Mesenchymal stem cell (in vitro differentiated cells and primary cell): ENCODE measurements around the gene ADGRG1.

Experiments
- DNase-seq: peaks from one replicate; pipeline ENCODE4 v3.0.0-alpha.2; 2013
- H2AFZ ChIP-seq: one replicate; pipeline ENCODE4 v1.6.1; 2013; ENCODE audit warnings: low read depth, mild to moderate bottlenecking, control low read depth, inconsistent platforms, low read length, moderate library complexity
- H2AK5ac ChIP-seq: 2 replicates; pipeline ENCODE4 v1.6.1; 2013; ENCODE audit warnings: low read length, moderate library complexity, mild to moderate bottlenecking, inconsistent platforms; ENCODE audit not compliant: severe bottlenecking
- H2BK120ac ChIP-seq: one replicate; pipeline ENCODE4 v1.6.1; 2013; ENCODE audit warnings: low read depth, mild to moderate bottlenecking, inconsistent platforms, low read length, moderate library complexity
- H2BK12ac ChIP-seq, 2 experiments: one replicate each; pipeline ENCODE4 v1.6.1; 2013; ENCODE audit warnings: inconsistent platforms in 2 of 2, low read length in 2 of 2, mild to moderate bottlenecking in 2 of 2, moderate library complexity in 2 of 2, control low read depth in 1 of 2
- H2BK15ac ChIP-seq: one replicate; pipeline ENCODE4 v1.6.1; 2013; ENCODE audit warnings: mild to moderate bottlenecking, low read depth, inconsistent platforms; ENCODE audit not compliant: poor library complexity, severe bottlenecking
- H2BK5ac ChIP-seq: 2 replicates; pipeline ENCODE4 v1.6.1; 2013; ENCODE audit warnings: low read depth, mild to moderate bottlenecking, low read length, control low read depth, inconsistent platforms; ENCODE audit not compliant: poor library complexity, severe bottlenecking
- H3K14ac ChIP-seq, 2 experiments: one replicate each; pipeline ENCODE4 v1.6.1; 2013; ENCODE audit warnings: inconsistent platforms in 2 of 2, low read length in 2 of 2, control low read depth in 1 of 2, mild to moderate bottlenecking in 1 of 2, moderate library complexity in 1 of 2
- H3K18ac ChIP-seq, 2 experiments: one replicate each; pipeline ENCODE4 v1.6.1; 2013; ENCODE audit warnings: inconsistent platforms in 2 of 2, low read length in 2 of 2, control low read depth in 1 of 2, low read depth in 1 of 2, mild to moderate bottlenecking in 1 of 2
- H3K23ac ChIP-seq, 2 experiments: one replicate each; pipeline ENCODE4 v1.6.1; 2013; ENCODE audit warnings: inconsistent platforms in 2 of 2, low read length in 2 of 2, mild to moderate bottlenecking in 2 of 2, moderate library complexity in 2 of 2, control low read depth in 1 of 2
- H3K27ac ChIP-seq: 2 replicates; pipeline ENCODE4 v1.5.1; 2013; ENCODE audit warnings: mild to moderate bottlenecking, moderate library complexity, low read length, control low read depth, inconsistent platforms; ENCODE audit not compliant: poor library complexity, severe bottlenecking
- H3K27me3 ChIP-seq, 2 experiments: 2 replicates each; pipeline versions ENCODE4 v1.6.1 to v1.7.0; 2013; ENCODE audit warnings: low read length in 2 of 2, mild to moderate bottlenecking in 2 of 2, moderate library complexity in 2 of 2, control low read depth in 1 of 2, inconsistent platforms in 1 of 2; ENCODE audit not compliant: control insufficient read depth in 1 of 2, insufficient read depth in 1 of 2
- H3K36me3 ChIP-seq, 2 experiments: 2 replicates each; pipeline versions ENCODE4 v1.6.1 to v1.7.0; 2013; ENCODE audit warnings: low read length in 2 of 2, control low read depth in 1 of 2, inconsistent platforms in 1 of 2, low read depth in 1 of 2, mild to moderate bottlenecking in 1 of 2; ENCODE audit not compliant: insufficient read depth in 2 of 2, control insufficient read depth in 1 of 2
- H3K4ac ChIP-seq, 2 experiments: one replicate each; pipeline ENCODE4 v1.6.1; 2013; ENCODE audit warnings: inconsistent platforms in 2 of 2, low read length in 2 of 2, mild to moderate bottlenecking in 2 of 2, moderate library complexity in 2 of 2, control low read depth in 1 of 2, low read depth in 1 of 2
- H3K4me1 ChIP-seq: 2 replicates; pipeline ENCODE4 v1.6.1; 2013; ENCODE audit warnings: low read depth, low read length, control low read depth; ENCODE audit not compliant: control insufficient read depth, insufficient read depth
- H3K4me2 ChIP-seq: 2 replicates; pipeline ENCODE4 v1.6.1; 2013; ENCODE audit warnings: low read length, mild to moderate bottlenecking, inconsistent platforms; ENCODE audit not compliant: poor library complexity, severe bottlenecking
- H3K4me3 ChIP-seq, 2 experiments: 2 replicates each; pipeline versions ENCODE4 v1.5.1 to v1.7.0; 2013; ENCODE audit warnings: low read length in 2 of 2, mild to moderate bottlenecking in 2 of 2, control low read depth in 1 of 2, low read depth in 1 of 2; ENCODE audit not compliant: insufficient read depth in 1 of 2
- H3K79me1 ChIP-seq: replicated peaks from 2 replicates; pipeline ENCODE4 v1.6.1; 2013; ENCODE audit warnings: mild to moderate bottlenecking, control low read depth, low read length, inconsistent platforms; ENCODE audit not compliant: poor library complexity, severe bottlenecking
- H3K9ac ChIP-seq: 2 replicates; pipeline ENCODE4 v1.7.0; 2013; ENCODE audit warnings: mild to moderate bottlenecking, low read length, moderate library complexity
- H3K9me3 ChIP-seq: 2 replicates; pipeline ENCODE4 v1.7.0; 2013; ENCODE audit warnings: mild to moderate bottlenecking, low read length; ENCODE audit not compliant: control insufficient read depth
- H4K8ac ChIP-seq: one replicate; pipeline ENCODE4 v1.6.1; 2013; ENCODE audit warnings: inconsistent platforms, mild to moderate bottlenecking, low read length, moderate library complexity
- H4K91ac ChIP-seq: one replicate; pipeline ENCODE4 v1.6.1; 2013; ENCODE audit warnings: mild to moderate bottlenecking, low read length, inconsistent platforms
- WGBS: methylation state at CpG from one replicate; pipeline ENCODE4 v1.1.7; 2013; ENCODE audit warnings: mixed read lengths; 5-methylcytosine and 5-hydroxymethylcytosine counted together

The ADGRG1 gene

DNA sequence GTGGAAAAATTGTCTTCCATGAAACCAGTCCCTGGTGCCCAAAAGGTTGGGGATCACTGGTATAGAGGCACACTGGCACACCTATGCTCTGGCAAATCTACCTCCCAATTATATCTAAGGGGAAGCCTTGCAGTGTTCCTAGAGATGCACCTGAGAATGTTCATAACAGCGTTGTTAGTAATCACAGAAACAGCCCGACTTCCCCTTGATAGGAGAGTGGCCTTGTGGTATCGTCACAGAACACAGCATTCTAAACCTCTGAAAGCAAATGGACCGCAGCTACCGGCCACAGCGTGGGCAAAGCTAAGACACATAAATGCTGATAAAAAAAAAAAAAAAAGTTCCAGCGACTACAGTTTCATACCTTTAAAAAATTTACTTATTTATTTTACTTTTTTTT is 39.1 kb upstream of the ADGRG1 start:
- Histone ChIP-seq H4K91ac (no peak overlapping the region), H3K18ac (no peak overlapping the region), H2BK15ac (no peak overlapping the region), H3K9ac (no peak overlapping the region), H3K9me3 (no peaks in the 10 kb centered on the region), H3K4me2 (no peak overlapping the region), H3K4me3 (no peak overlapping the region), H4K8ac (no peak overlapping the region), H3K4ac (no peak overlapping the region), H3K4me1 (peaks cover 7% of the 10 kb centered on the region), H2AK5ac (no peak overlapping the region), H3K36me3 (no peaks in the 10 kb centered on the region), H3K27me3 (no peaks in the 10 kb centered on the region), H2AFZ (no peak overlapping the region), H3K23ac (no peak overlapping the region), H3K79me1 (no peaks in the 10 kb centered on the region), H3K14ac (no peak overlapping the region), H2BK5ac (no peak overlapping the region), H2BK120ac (no peak overlapping the region), H3K27ac (no peak overlapping the region), H2BK12ac (no peak overlapping the region)
- 88% methylated on average over 6 of the region's 7 CpGs for WGBS
- no peak for DNase-seq

DNA sequence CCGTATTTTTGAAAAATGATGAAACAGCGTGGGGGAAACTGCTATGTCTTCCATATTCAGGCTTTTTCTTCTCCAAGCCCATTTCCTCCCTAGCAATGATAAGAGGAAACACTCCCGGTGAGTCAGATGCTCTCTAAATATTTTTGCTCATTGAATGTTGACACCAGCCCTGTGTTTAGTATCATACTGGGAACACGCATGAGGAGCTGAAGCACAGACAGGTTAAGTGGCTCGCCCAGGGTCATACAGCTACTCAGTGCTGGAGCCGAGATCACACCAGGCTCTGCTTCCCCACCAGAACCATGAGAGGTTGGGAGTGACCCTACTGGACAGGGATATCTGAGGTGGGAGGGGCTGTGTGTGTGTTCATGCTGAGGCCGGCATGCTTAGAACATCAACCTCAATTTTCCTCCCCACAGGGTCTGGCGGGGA is 37.8 kb upstream of the ADGRG1 start:
- peak overlapping the region in 1 of 2 experiments; percentile 23 for H3K4me3 ChIP-seq
- no peak overlapping the region for H2BK15ac ChIP-seq
- H3K4ac ChIP-seq = no peak overlapping the region
- H3K14ac ChIP-seq = no peak overlapping the region
- peak overlapping the region in 1 of 2 experiments; percentile 45 for H2BK12ac ChIP-seq
- H2AK5ac ChIP-seq = no peak overlapping the region
- peak overlapping the region; percentile 14 for H4K91ac ChIP-seq
- peak overlapping the region in 1 of 2 experiments; percentile 76 for H3K18ac ChIP-seq
- H4K8ac ChIP-seq = no peak overlapping the region
- no peaks in the 10 kb centered on the region for H3K36me3 ChIP-seq
- H3K4me2 ChIP-seq = no peak overlapping the region
- no peak overlapping the region for H2BK120ac ChIP-seq
- WGBS = 6% methylated on average over 6 of the region's 8 CpGs
- peaks cover 2% of the 10 kb centered on the region for H3K9me3 ChIP-seq
- peak; percentile 91 for DNase-seq
- no peak overlapping the region for H3K23ac ChIP-seq
- H3K4me1 ChIP-seq = peaks cover 7% of the 10 kb centered on the region
- no peaks in the 10 kb centered on the region for H3K27me3 ChIP-seq
- no peak overlapping the region for H2BK5ac ChIP-seq
- peak overlapping the region; percentile 39 for H3K9ac ChIP-seq
- H3K79me1 ChIP-seq = no peaks in the 10 kb centered on the region
- no peak overlapping the region for H3K27ac ChIP-seq
- no peak overlapping the region for H2AFZ ChIP-seq

DNA sequence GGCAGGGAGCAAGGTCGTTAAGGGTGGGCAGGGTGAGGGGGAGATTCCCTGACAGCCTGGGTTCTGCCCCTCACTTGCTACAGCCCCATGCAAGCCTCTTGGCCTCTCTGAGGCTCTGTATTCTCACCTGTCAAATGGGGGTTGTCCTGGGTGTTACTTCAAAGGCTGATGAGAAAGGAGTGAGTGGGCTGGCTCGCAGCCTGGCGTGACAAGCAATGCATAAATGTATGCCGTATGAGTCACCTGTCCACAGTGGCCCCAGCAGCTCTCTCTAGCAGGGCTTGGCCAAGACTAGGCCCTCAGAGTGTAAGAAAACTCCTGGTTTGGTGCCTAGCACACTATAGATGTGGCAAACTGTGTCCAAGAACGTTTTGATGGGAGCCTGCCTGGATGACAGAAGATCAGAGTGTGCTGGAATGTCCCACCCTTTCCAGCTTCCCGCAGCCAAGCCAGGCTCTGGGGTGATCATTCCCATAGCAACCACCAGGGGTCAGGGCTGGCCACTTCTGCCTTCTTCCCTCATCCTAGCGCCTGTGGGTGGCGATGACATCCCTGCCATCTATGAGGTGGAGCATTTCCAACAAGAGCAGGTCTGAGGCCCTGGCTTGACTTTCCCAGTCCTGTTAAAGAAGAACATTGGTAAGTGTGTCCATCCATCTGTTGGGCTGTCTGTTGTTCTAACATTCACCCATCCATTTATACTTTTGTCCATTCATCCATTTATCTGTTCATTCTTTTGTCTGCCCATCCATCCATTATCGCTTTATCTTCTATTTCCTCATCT is 37.2 kb upstream of the ADGRG1 start:
- H3K9me3 ChIP-seq = peaks cover 4% of the 10 kb centered on the region
- no peak overlapping the region for H3K4ac ChIP-seq
- H3K14ac ChIP-seq = no peak overlapping the region
- no peak overlapping the region for H2AFZ ChIP-seq
- peak overlapping the region in 1 of 2 experiments; percentile 45 for H2BK12ac ChIP-seq
- no peak overlapping the region for H2BK120ac ChIP-seq
- H3K4me3 ChIP-seq = peak overlapping the region in 1 of 2 experiments; percentile 23
- H3K27ac ChIP-seq = no peak overlapping the region
- no peak overlapping the region for H2BK5ac ChIP-seq
- no peaks in the 10 kb centered on the region for H3K36me3 ChIP-seq
- H2AK5ac ChIP-seq = no peak overlapping the region
- no peak overlapping the region for H3K4me2 ChIP-seq
- no peaks in the 10 kb centered on the region for H3K79me1 ChIP-seq
- WGBS = 15% methylated on average over 8 of the region's 9 CpGs
- DNase-seq = peak; percentile 89
- peaks cover 7% of the 10 kb centered on the region for H3K4me1 ChIP-seq
- peak overlapping the region; percentile 39 for H3K9ac ChIP-seq
- peak overlapping the region; percentile 14 for H4K91ac ChIP-seq
- H3K18ac ChIP-seq = peak overlapping the region in 1 of 2 experiments; percentile 76
- peak overlapping the region in 1 of 2 experiments; percentile 46 for H3K23ac ChIP-seq
- peak overlapping the region; percentile 12 for H4K8ac ChIP-seq
- no peaks in the 10 kb centered on the region for H3K27me3 ChIP-seq
- no peak overlapping the region for H2BK15ac ChIP-seq

DNA sequence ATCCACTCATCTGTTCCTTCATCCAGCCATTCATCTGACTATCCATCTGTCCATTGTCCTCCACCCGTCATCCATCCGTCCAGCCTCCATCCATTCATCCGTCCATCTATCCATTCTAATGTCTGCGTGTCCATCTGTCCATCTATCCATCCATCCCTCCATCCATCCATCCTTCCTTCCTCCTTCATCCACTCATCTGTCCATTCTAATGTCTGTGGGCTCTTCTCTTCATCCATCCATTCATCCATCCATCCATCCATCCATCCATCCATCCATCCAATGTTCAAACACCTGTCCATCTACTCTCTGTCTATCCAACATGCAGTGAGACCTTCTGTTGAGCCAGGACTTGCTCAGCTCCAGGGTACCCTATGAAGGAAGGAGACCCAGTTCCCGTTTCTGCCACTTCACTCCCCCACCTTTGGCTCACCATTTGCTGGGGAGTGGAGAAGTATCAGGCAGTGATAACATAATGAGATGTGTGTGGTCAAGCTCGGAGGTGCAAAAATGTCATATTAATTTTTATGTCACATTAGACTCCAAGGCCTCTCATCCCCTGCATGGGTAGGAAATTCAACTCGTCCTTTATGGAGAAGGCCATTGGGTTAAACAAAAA is 36.5 kb upstream of the ADGRG1 start:
- no peak overlapping the region for H2BK15ac ChIP-seq
- no peak overlapping the region for H3K4me2 ChIP-seq
- H2BK12ac ChIP-seq = no peak overlapping the region
- no peak overlapping the region for H4K91ac ChIP-seq
- no peak overlapping the region for H2BK5ac ChIP-seq
- H3K23ac ChIP-seq = no peak overlapping the region
- H4K8ac ChIP-seq = no peak overlapping the region
- no peak overlapping the region for H3K18ac ChIP-seq
- WGBS = 62% methylated on average over 5 of the region's 7 CpGs
- peaks cover 7% of the 10 kb centered on the region for H3K4me1 ChIP-seq
- H2AK5ac ChIP-seq = no peak overlapping the region
- no peaks in the 10 kb centered on the region for H3K36me3 ChIP-seq
- no peak overlapping the region for H2AFZ ChIP-seq
- peak overlapping the region in 1 of 2 experiments; percentile 76 for H3K14ac ChIP-seq
- H3K4me3 ChIP-seq = no peak overlapping the region
- H3K27ac ChIP-seq = no peak overlapping the region
- H2BK120ac ChIP-seq = no peak overlapping the region
- no peak for DNase-seq
- H3K79me1 ChIP-seq = no peaks in the 10 kb centered on the region
- peaks cover 4% of the 10 kb centered on the region for H3K9me3 ChIP-seq
- peak overlapping the region; percentile 10 for H3K9ac ChIP-seq
- H3K27me3 ChIP-seq = no peaks in the 10 kb centered on the region
- no peak overlapping the region for H3K4ac ChIP-seq
